GM18909 (cell line): ENCODE measurements around the gene SPACA6.
"Not testable (repeated sequence)": the region's sequence is repeated elsewhere in the genome, so short reads cannot be mapped to it uniquely, and the experiment has no call there.

Source experiments
- ATAC-seq: cut with Tn5 transposase; IDR thresholded peaks from one replicate; pipeline ENCODE4 v1.9.1; 2021; ENCODE audit warnings: mild to moderate bottlenecking; ENCODE audit not compliant: unreplicated experiment, poor library complexity

Gene SPACA6

GRCh38 chr19:51693260-51693659 lies at the start of gene SPACA6:
Gene SPACA6 (plus strand): TSS chr19:51693330. CDS start chr19:51693527, 197 bp downstream.
- ATAC-seq = no peak

GRCh38 chr19:51644636-51645271 lies 48.4 kb upstream of the SPACA6 start:
- ATAC-seq = no peak

- ATAC-seq = not testable (repeated sequence)
These were observed 46.4 kb upstream of the SPACA6 start, which contains the start of gene SIGLEC14 for GRCh38 chr19:51646730-51647129. Gene SIGLEC14 (minus strand): TSS chr19:51646825. CDS start chr19:51646759, 66 bp downstream.

GRCh38 chr19:51647318-51647717 lies 45.8 kb upstream of the SPACA6 start:
- no peak for ATAC-seq

GRCh38 chr19:51651216-51651846 lies 41.8 kb upstream of the SPACA6 start:
- ATAC-seq = no peak

GRCh38 chr19:51652266-51652665 lies 40.9 kb upstream of the SPACA6 start:
- ATAC-seq = no peak

GRCh38 chr19:51653162-51653561 lies 40.0 kb upstream of the SPACA6 start:
- ATAC-seq = no peak

- no peak for ATAC-seq
These were observed 38.3 kb upstream of the SPACA6 start for GRCh38 chr19:51654783-51655182.

GRCh38 chr19:51660975-51661600 lies 32.0 kb upstream of the SPACA6 start:
- no peak for ATAC-seq

- no peak for ATAC-seq
These were observed 29.5 kb upstream of the SPACA6 start for GRCh38 chr19:51663650-51664049.

- ATAC-seq = no peak
These were observed 29.0 kb upstream of the SPACA6 start for GRCh38 chr19:51664131-51664530.

GRCh38 chr19:51664997-51665396 lies 28.1 kb upstream of the SPACA6 start:
- ATAC-seq = no peak

GRCh38 chr19:51668216-51668615 lies 24.9 kb upstream of the SPACA6 start:
- ATAC-seq = no peak

- not testable (repeated sequence) for ATAC-seq
These were observed 17.1 kb upstream of the SPACA6 start for GRCh38 chr19:51675911-51676565.

- no peak for ATAC-seq
These were observed 16.5 kb upstream of the SPACA6 start for GRCh38 chr19:51676566-51677083.

- no peak for ATAC-seq
These were observed 12.7 kb upstream of the SPACA6 start for GRCh38 chr19:51680474-51680873.

GRCh38 chr19:51681286-51681941 lies 11.7 kb upstream of the SPACA6 start:
- no peak for ATAC-seq

GRCh38 chr19:51686171-51686570 lies 7.0 kb upstream of the SPACA6 start:
- no peak for ATAC-seq

- ATAC-seq = no peak
These were observed 5.1 kb upstream of the SPACA6 start for GRCh38 chr19:51687791-51688670.
